Cortex of kidney (tissue), 1 donor: Measurements from ENCODE around the gene KCNJ12.
"Not testable (repeated sequence)": the region's sequence is repeated elsewhere in the genome, so short reads cannot be mapped to it uniquely, and the experiment has no call there.

Source experiments
- DNase-seq: peaks from one replicate; lab custom pipeline; 2025; lab: John Stamatoyannopoulos, UW

The KCNJ12 gene

DNA sequence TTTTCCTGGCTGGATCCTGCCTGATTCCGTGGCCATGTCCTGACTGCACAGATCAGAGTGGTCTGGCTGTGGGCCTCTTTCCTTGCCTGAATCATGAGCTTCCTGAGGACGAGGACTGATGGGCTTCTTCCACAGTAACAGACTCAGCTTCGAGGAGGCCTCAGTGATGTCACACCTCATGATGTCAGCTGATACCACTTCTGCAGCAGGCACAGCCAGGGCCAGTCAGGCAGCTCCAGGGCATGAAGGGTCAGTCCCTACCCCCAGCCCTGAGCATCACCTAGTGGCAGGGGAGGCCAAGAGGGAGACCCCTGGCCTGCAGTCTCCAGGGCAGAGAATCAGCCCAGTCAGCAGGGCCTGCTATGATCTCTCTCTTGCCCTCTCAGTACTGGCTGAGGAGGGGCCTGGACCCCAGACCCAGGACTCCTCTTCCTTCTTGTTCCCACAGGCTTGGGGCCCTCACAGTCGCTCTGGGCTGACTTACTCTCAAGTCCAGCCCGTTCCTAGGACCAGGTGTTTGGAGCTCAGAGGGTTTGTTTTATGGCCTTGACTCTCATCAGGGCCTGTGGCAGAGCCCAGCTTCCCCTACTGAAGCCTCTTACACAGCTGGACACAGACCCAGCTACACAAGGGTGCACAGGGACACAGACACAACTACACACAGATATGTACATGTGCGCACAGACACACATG is 26.7 kb upstream of the KCNJ12 start:
- DNase-seq = not testable (repeated sequence)

DNA sequence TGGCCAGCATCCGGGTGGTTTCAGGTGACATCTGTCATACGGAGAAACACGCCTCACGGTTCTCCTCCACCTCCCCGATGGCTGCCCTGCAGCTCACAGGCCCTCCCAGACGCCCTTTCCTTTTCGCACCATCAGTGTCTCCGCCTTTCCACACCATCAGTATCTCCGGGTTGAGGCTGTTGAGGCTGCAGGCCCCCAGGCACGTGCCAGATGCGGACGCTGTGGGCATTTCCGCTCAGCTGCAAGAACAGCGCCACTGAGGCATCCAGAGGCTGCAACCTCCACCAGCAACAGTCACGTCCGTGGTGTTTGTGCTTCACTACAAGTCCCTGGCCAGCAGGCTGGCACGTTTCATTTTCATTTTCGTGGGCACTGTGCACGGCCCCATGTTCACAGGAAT is 25.7 kb upstream of the KCNJ12 start:
- not testable (repeated sequence) for DNase-seq

DNA sequence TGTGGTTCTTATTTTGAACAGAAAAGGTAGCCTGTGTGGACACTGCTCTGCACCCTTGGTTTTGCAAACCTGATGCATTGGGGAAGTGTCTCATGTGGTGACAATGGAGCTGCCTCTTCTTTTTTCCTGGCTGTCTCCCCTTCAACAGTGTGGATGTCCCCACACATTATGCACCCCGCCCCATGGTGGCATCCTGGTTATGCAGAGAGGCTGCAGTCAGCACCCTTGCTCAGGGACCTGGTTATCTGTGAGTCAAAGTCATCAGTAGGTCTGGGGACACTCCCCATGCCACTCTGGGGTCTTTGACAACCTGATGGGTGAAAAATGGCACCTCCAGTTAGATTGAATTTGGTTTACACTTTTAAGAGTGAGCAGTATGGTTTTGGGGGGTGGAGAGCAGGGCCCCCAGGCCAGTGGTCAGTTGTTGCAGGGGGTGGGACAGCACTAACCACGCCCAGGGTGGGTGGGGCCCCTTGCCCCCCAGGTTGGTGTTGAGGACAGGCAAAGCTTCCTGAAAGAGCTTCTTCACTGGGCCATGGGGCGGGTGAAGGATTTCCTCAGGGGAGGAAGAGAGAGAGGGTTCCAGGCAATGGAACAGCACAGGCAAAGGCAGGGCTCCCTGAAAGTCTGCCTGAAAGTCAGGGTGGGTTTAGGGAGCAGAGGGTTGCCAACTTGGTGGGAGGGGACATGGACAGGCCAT is 24.6 kb upstream of the KCNJ12 start:
- DNase-seq = no peak

DNA sequence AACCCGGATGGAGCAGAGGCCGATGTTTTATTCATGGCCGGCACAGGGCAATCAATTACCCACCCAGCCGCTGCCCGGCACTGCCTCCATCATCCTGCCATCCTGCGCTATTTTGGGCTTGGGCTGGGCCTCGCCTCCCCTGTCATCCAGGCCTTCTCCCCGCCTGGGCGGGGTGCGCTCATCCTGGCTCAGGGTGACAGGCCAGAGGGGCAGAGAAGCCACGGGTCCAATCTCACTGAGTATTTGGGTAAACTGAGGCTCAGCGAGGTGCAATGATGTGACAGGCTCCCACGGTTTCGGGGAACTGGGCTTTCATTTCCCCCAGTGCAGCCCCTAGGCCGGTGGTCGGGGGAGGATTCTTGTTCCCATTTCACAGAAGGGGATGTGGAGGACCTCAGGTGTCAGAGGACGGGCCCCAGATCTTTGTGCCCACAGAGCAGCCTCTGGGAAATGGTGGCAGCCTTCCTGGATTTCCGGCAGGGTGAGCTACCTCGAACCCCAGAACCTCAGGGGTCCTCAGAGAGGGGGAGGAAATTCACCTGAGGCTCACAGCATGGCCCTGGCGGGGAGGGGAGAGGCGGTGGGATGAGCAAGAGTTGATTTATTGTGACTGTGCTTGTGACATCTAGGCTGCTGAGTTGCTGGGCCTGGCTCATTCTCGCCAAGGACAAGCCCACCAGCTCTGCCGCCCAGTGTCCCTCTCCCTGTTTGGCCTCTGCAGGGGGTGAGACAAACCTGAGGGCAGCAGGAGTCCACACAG is 23.8 kb upstream of the KCNJ12 start:
- DNase-seq = no peak

DNA sequence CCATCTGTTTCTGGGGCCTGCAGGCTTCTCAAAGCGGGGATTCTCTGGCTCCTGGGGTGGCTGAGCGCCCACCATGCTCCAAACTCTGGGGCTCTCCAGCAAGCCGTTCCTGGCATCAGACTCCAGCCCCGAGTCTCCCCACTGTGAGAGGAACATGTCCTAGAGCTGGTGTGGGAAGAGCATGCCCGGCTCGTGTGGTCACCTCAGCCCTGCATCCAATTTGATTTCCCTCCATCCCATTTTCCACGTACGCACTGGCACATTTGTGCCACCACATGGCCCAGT is 23.2 kb upstream of the KCNJ12 start:
- DNase-seq = no peak

DNA sequence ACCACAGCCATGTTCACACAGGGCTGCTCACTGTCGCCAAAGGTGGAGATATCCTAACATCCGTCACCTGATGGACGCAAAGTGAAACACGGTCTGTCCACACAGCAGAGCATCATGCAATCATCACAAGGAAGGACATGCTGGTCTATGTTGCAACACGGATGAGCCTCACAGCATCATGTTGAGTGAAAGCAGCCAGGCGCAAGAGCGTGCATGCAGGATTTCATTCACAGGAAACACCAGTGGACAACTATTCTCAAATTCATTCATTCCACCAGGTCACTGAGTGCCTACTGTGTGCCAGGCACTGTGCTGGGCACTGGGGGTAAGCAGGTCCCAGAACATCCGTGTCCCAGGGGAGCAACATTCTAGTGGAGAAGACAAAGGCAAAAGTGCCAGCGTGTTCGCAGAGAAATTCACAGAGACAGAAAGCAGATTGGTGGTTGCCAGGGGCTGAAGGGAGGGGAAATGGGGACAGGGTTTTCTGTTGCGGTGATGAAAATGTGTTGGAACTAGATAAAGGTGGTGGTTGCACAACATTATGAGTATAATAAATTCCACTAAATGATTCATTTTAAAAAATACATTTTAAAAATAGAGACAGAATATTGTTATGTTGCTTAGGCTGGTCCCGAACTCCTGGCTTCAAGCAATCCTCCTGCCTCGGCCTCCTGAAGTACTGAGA is 22.7 kb upstream of the KCNJ12 start:
- no peak for DNase-seq

DNA sequence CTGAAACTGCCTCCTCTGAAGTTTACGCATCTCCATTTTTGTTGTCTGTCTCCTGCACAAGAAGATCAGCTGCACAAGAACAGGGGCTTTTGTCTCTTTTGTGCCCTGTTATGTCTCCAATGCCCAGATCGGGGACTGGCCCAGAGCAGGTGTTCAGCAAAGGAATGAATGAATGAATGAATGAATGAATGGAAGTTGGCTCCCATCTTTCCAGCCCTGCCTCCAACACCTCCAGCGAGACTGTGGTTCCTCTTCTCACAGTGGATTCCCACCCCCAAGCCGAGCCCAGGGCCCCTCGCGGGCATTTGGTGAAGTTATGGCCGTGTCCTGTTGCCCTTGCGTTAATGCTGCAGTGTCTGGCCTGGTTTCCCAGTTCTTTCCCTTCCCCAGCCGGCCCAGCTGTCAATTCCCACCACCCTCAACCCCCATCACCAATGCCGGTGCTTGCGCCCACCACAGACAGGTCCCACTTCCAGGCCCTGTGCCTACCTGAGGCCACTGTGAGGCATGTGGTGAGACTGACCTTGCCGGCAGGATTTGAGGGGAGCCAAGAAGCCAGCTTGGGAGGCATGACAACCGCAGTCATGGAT is 21.3 kb upstream of the KCNJ12 start:
- no peak for DNase-seq

DNA sequence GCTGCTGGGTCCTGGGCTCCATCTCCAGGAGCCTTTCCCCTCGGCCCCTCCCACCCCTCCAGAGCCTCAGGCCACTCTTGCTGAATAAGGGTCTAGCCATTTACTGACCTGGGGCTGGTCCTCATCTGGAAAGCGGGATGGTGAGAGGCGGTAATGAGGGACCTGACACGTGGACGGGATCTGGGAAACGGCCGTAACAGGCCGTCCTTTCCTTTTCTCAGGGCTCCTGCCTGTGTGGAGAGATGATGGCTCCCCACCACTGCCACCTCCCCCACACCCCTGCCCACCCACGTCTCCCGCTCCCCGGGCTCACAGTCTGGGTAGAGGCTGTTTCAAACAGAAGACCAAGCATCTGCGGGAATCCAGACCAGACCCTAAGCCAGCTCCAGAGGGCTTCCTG is 20.6 kb upstream of the KCNJ12 start:
- DNase-seq = no peak

DNA sequence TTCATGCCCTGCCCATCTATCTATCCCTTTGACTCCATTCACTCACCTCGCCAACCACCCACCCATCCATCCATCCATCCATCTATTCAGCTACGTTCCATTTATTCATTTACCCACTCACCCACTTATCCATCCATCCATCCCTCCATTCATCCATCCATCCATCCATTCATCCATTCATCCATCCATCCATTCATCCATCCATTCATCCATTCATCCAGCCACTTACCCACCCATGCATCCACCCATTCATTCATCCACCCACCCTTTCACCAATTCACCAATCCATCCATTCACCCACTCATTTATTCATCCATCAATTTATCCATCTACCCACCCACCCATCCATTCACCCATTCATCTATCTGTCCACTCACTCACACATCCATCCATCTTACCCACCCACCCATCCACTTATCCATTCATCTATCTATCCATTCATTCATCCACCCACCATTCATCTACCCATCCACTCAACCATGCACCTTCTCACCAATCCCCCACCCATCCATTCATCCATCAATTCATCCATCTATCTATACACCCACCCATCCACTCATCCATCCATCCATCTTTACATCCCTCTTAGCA is 19.5 kb upstream of the KCNJ12 start:
- DNase-seq = no peak

DNA sequence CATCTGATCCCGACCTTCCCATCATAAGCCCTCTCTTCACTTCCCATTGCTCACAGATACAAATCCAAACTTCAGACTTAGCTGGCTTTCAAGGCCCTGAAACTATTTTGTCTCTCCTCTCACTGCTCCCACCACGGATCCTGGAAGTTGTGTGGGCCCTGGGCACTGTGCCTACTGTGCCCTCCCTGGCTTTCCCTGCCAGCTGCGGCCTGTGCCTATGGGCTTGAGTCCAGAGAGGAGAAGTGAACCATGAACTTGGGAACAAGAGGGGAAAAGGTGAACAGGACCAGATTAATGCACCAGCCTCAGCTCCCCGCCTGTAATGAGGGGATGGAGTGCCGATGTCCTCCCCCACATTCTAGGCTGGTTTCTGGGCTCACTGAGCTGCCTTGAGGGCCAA is 18.9 kb upstream of the KCNJ12 start:
- DNase-seq = no peak

DNA sequence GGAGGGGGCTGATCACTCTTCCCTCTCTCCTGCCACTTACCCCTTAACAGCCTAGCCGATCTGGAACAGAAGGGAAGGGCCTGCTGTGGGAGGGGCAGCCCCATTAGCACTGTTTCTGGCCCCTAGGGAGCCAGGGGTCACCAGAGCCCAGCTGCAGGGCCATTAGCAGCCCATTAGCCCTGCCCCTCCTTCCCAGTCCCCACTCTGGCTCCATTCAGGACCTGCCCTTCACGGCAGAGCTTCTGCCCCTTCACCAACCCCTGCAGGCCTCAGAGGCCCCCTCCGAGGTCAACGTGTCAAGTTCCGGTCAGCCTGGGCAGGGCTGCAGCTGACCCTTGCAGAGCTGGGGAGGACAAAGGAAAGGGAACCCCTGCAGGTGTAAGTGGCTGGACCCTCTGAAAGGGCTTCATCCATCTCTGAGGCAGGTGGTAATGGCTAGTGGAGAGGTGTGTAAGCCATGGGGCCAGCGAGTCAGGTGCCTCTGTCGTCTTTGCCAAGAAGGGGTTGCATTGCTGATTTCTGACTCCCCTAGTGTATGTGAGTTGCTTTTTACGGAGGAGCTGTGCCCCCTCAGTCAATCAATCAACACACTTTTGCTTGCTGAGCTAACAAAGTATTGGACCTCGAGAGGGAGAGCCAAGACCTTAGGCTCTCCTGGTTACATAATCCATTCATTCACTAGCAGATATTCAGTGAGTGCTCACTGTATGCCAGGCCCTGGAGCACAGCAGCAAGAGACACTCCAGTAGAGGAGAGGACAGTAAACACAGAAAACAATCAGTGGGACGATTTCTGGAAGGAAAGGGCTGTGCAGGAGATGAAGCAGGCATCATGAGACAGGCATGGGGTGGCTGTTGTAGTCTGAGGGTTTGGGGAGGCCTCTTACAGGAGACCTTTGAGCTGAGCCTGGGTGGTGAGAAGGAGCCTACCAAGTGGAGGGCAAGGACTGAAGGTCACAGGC is 18.2 kb upstream of the KCNJ12 start:
- DNase-seq = no peak

DNA sequence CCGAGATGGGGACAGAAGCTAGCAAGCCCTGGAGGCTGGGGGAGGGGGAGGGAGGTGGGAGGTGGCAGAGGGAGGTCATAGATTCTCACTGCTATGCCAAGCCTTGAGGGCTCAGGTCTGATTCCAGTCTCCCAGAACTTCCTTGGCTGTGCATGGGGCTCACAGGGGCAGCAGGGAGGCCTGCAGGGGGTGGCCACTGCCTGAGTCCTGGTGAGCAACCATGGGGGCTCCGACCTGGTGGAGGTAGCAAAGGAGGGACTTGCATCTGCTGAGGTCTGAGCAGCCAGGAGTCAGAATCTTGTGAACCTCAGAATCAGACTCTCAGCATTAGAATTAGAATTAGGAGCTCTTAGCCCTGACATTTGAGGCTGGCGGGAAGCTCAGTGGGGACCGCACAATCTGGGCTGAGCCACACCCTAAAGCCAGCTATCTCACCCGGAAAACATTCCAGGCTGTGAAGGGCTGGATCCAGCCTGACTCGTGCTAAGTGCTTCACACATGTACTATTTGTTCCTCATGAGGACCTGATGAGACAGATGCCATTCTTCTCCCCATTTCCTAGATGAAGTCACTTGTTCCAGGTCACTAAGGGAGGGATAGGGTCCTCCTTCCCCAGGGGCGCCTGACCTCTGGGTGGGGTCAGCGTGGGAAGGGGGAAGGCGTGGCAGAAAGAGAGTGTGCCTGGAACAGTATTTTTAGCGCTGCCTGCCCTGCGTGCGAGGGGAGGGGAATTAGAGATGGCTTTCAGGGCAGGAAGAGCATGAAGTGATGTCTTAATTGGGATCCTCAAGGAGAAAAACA is 17.3 kb upstream of the KCNJ12 start:
- DNase-seq = no peak

DNA sequence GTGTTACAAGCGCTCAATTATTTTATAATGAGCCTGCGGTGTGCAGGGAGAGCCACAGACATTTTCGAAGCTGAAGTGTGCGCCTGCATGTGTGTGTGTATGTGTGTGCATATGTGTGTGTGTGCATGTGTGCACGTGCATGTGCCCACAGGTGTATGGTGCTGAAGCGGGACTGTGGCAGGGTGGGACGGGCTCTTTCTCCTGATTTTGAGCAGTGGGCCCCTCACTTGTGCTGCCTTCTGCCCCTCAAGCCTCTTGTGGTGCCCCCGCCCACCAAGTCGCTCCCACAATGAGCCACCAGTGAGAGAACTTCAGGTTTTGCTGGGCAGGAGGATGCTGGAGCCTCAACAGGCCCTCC is 16.7 kb upstream of the KCNJ12 start:
- DNase-seq = no peak

DNA sequence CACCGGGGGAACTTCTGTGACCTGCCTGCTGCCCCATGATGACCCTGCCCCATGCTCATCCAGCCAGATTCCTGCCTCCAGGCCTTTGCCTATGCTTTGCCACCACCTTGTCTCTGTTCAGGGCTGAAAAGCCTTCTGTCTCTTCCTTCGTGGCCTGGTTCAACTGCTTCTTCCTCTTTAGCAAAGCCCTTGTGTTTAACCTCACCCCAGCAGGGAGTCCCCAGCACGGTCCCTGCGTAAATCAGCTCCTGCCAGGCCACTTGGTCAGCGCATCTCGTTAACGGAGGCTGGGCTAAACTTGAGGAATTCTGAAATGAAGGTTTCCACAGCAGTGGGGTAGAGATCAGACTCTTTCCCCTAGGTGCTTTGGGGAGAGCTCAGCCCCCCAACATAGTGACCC is 16.1 kb upstream of the KCNJ12 start:
- DNase-seq = no peak

DNA sequence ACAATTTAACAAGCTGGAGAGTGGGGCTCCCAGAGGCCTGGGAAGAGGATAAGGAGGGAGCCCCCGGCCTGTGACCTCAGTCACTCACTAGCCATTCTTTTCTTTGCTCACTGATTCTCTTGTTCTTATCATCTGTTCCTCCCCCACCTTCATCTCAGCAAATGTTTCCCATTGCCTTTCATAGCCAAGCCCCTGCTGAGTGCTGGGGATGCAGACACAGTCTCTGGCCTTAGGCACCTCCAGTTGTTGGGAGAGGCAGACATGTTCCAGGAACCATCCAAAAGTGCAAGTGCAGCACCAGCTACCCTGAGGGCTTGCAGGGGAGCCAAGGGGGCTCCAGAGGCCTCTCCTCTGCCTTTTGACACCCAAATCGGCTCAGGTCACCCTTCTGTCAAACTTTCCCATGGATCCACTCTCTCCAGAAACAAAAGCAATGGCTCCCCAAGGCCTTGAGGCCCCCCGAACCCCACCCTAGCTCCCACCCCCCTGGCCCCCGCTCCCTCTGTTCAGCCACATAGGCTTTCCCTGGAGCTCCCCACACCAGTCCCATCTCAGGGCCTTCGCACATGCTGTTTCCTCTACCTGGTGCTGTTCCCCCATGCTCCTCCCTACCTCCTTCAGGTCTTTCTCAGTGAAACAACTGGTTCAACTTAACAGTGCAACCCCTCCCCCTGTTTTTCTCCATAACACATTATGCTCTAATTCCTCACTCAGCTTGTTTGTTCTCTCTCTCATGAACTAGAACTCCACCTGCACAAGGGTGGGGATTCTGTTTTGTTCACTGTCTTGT is 14.9 kb upstream of the KCNJ12 start:
- DNase-seq = no peak

DNA sequence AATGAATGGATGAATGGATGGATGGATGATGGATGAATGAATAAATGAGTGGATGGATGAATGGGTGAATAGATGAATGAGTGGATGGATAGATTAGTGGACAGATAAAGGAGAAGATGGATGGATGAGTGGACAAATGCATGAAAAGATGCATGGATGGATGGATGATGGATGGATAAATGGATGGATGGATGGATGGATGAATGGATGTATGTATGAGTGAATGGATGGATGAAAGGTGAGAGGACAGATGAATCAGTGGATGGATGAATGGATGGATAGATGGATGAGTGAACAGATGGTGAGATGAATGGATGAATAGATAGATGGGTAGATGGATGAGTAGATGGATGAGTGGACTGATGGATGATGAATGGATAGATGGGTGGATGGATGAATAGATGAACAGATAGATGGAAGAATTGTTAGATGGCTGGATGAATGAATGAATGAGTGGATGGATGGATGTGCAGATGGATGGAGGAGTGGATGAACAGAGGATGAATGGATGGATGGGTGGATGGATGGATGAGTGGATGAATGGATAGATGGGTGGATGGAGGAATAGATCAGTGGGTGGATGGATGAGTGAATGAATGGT is 13.7 kb upstream of the KCNJ12 start:
- DNase-seq = no peak

DNA sequence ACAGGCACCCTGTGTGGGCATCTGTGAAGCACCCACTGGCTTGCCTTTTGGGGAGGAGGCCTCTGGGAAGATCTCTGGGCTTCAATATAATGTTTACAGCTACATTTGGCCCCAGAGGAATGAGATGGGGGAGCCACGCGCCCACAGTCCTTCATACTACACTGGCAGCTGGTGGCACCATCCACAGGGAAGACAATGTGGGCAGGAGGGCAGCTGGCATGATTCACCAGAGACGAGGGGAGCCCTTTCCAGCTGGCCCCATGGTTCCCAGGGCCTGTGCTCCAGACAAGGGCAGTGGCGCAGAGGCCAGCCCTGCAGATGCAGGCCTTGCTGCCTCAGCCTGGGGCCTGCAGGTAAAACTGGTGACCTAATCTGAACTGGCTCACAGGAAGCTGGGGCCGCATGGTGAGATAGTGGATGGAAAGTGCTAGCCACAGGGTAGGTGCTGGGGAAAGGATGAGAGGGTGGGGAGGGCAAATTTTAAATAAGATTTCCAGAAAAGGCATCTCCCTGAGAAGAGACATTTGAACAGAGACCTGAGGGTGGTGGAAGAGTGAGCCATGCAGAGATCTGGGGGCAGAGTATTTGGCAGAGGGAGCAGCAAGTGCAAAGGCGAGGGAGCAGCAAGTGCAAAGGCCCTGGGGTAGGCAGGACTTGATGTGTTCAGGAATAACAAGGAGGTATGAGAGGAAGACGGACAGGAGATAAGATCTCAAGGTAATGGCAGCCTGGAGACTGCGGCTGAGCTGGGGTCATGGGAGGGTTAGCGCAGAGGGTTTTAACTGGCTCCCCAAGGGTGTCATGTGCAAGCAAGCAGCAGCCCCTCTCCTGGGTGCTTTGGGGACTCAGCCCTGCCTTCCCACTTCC is 12.1 kb upstream of the KCNJ12 start:
- no peak for DNase-seq

DNA sequence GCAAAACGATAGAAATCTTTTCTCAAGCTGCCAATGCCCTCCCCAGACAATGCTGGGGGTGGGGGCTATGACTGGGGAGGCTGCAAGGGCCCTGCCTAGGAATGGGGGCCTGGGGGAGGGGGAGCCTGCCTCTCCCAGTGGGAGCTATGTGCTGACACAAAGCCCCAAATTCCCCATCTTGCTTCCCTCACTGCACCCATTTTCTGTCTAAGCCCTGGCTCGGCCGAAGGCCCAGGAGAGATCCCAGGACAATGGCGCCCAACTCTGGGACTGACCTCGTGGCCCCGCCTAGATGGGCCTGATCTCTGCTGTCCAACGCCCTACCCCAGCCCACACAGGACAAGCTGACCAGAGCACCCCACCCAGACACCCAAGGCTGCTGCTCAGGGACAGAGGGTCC is 11.1 kb upstream of the KCNJ12 start:
- DNase-seq = no peak
